G401.6 (cell line): Measurements from ENCODE around the gene PLA2G2A.

Experiments
- FAIRE-seq: peaks from 2 replicates; lab custom pipeline; 2012; peaks lifted over from hg19 to GRCh38; lab: Jason Lieb, UNC

PLA2G2A gene

GRCh38 chr1:19926296-19927129 is 52.9 kb downstream of the PLA2G2A start:
- no peak for FAIRE-seq
